GM18499 (cell line): ENCODE results near the gene ARIH2.

Experiments
- ATAC-seq: cut with Tn5 transposase; IDR thresholded peaks from one replicate; pipeline ENCODE4 v1.9.1; 2021; ENCODE audit warnings: moderate number of reproducible peaks; ENCODE audit not compliant: insufficient read depth, unreplicated experiment

ARIH2 gene

DNA sequence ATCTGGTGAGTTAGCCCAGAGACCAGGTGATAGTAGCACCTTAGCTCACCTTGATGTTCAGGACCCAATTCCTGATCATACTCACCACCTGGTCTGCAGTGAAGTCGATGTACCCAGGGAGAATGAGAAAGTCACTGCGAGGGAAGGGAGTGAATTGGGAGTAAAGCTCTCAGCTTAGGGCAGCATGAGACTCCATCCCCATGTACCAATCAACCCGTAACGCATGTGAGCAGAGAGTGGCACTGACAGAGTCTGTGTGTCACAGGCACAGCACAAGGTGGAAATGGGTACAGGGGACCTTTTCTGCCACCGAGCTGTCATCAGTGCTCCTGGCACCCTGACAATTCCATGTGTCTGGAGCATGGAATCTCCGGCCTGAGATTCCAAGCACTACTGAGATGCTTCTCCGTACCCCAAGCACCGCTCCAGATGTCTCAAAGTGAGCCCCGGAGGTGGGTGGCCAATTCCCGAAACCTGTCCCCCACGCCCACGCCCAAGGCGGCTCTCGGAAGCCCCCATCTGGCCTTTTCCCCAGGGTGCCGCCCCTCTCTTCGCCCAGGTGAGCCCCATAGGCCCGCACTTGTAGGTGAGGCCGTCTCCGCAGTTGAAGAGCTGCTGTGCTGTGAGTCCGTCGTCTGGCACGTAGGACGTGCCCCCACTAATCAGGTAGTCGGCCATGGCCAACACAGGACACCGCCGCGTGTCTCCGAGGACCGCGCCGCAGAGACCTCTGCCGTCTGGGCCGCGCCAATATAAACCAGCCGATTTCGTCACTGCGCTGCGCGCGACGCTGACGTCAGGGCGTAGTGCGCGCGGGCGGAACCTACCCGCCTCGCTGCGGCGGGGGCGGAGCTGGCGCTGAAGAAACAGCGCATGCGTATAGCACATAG is 110.3 kb downstream of the ARIH2 start, which contains the start of gene IMPDH2:
IMPDH2 (minus strand) TSS at position 726 of the 890 bp plus-strand sequence; CDS start at position 678, 48 bp downstream.
- ATAC-seq = peak; percentile 68

DNA sequence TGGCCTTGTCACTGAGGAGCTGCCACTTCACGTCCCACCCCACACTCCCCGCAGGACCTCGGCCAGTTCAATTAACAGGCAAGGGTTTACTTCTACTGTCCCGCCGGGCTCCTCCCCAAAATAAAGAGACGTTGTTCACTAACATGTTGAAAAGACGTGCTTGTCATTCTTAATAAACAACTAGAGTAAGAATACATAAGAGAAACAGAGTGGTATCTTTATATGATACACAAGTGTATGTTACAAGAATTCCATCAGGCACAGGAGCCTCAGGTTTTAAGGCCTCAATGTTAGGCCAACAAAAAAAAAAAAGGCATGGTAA is 110.9 kb downstream of the ARIH2 start:
- no peak for ATAC-seq

- no peak for ATAC-seq
These were observed 111.7 kb downstream of the ARIH2 start for GRCh38 chr3:49030321-49030720.

GRCh38 chr3:49032646-49033304 is 114.1 kb downstream of the ARIH2 start:
- ATAC-seq = no peak

GRCh38 chr3:49034650-49035049 is 116.0 kb downstream of the ARIH2 start:
- no peak for ATAC-seq

DNA sequence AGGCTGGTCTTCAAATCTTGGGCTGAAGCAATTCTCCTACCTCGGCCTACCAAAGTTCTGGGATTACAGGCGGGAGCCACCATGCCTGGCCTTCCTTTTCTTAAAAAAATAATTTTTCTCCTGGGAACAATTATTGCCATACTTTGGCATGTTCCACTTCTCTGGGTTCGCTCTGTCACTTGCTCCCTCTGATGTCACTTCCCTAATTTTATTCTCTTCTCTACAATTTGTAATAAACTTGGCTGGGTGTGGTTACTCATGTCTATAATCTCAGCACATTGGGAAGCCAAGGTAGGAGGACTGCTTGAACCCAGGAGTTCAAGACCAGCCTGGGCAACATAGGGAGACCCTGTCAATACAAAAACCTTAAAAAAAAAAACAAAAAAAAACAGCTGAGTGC is 116.6 kb downstream of the ARIH2 start:
- ATAC-seq = no peak
